ENCODE data around the gene CAVIN1.
A peak's percentile ranks its signal among the peaks of the same experiment; 100 is the strongest.

Gene CAVIN1

DNA sequence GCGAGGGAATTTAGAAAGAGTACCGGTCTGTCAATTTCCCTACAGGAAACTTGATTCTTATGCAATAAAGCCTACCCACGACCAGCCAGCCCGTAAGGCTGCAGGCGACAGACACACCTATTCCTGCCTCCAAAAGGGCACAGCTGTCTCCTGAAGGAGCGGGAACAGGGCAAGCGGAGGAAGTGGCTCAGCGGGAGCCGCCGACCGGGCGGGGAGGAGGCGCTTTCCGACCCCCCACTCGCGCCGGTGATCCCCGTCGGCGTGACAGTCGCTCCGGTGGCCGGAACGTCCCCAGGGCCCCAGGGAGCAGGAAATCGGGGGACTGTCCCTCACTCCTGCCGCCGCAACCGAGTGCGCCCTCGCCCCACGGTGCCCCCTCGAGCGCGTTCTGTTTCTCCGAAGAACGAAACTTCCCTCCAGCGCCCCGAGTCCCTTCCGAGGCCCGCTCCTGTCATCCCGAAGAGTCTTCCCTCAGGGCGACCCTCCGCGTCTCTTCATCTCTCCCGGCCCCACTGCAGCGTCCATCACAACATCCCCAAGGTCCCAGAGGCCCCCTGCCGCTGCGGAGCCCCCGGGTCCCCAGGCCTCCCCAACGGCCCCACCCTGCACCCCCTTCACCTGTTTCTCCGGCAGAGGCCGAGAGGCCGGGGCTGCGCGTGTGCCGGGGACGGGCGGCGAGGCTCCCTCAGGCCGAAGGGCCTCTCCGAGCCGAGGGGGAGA is 35.2 kb downstream of the CAVIN1 start (continued):
- TF ChIP-seq ZFP37 (tag by site-specific recombination; IDR thresholded peaks at IDR 0.05) = no peak
- no peak for TF ChIP-seq ZNF239 (tag by site-specific recombination; IDR thresholded peaks at IDR 0.05)
- no peak for TF ChIP-seq ZNF324 (tag by site-specific recombination; IDR thresholded peaks at IDR 0.05)
- no peak for TF ChIP-seq ZNF350 (tag by site-specific recombination; IDR thresholded peaks at IDR 0.05)
- no peak for TF ChIP-seq ZNF626 (tag by site-specific recombination; IDR thresholded peaks at IDR 0.05)
- TF ChIP-seq, protein P1, sequence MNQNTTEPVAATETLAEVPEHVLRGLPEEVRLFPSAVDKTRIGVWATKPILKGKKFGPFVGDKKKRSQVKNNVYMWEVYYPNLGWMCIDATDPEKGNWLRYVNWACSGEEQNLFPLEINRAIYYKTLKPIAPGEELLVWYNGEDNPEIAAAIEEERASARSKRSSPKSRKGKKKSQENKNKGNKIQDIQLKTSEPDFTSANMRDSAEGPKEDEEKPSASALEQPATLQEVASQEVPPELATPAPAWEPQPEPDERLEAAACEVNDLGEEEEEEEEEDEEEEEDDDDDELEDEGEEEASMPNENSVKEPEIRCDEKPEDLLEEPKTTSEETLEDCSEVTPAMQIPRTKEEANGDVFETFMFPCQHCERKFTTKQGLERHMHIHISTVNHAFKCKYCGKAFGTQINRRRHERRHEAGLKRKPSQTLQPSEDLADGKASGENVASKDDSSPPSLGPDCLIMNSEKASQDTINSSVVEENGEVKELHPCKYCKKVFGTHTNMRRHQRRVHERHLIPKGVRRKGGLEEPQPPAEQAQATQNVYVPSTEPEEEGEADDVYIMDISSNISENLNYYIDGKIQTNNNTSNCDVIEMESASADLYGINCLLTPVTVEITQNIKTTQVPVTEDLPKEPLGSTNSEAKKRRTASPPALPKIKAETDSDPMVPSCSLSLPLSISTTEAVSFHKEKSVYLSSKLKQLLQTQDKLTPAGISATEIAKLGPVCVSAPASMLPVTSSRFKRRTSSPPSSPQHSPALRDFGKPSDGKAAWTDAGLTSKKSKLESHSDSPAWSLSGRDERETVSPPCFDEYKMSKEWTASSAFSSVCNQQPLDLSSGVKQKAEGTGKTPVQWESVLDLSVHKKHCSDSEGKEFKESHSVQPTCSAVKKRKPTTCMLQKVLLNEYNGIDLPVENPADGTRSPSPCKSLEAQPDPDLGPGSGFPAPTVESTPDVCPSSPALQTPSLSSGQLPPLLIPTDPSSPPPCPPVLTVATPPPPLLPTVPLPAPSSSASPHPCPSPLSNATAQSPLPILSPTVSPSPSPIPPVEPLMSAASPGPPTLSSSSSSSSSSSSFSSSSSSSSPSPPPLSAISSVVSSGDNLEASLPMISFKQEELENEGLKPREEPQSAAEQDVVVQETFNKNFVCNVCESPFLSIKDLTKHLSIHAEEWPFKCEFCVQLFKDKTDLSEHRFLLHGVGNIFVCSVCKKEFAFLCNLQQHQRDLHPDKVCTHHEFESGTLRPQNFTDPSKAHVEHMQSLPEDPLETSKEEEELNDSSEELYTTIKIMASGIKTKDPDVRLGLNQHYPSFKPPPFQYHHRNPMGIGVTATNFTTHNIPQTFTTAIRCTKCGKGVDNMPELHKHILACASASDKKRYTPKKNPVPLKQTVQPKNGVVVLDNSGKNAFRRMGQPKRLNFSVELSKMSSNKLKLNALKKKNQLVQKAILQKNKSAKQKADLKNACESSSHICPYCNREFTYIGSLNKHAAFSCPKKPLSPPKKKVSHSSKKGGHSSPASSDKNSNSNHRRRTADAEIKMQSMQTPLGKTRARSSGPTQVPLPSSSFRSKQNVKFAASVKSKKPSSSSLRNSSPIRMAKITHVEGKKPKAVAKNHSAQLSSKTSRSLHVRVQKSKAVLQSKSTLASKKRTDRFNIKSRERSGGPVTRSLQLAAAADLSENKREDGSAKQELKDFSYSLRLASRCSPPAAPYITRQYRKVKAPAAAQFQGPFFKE (tag by site-specific recombination; IDR thresholded peaks at IDR 0.05; ENCODE audit: borderline replicate concordance) = no peak
- TF ChIP-seq ZNF544 (tag by site-specific recombination; IDR thresholded peaks at IDR 0.05) = no peak
- TF ChIP-seq ZNF549 (tag by site-specific recombination; IDR thresholded peaks at IDR 0.05) = no peak
- no peak for TF ChIP-seq ZNF530 (tag by site-specific recombination; IDR thresholded peaks at IDR 0.05; ENCODE audit: low read depth)
- TF ChIP-seq ZNF521 (tag by site-specific recombination; IDR thresholded peaks at IDR 0.05) = no peak
- TF ChIP-seq, protein P2, sequence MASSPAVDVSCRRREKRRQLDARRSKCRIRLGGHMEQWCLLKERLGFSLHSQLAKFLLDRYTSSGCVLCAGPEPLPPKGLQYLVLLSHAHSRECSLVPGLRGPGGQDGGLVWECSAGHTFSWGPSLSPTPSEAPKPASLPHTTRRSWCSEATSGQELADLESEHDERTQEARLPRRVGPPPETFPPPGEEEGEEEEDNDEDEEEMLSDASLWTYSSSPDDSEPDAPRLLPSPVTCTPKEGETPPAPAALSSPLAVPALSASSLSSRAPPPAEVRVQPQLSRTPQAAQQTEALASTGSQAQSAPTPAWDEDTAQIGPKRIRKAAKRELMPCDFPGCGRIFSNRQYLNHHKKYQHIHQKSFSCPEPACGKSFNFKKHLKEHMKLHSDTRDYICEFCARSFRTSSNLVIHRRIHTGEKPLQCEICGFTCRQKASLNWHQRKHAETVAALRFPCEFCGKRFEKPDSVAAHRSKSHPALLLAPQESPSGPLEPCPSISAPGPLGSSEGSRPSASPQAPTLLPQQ (tag by site-specific recombination; IDR thresholded peaks at IDR 0.05) = 0 out of 2 replicates have a peak, but pooled peaks have one; percentile 22
- TF ChIP-seq CTCF (tag by site-specific recombination; IDR thresholded peaks at IDR 0.05) = peak; percentile 52; the same call in 1 of the 2 replicates
- TF ChIP-seq ZBTB21 (tag by site-specific recombination; IDR thresholded peaks at IDR 0.05) = no peak
- TF ChIP-seq ZNF138 (tag by site-specific recombination; IDR thresholded peaks at IDR 0.05; ENCODE audit: borderline replicate concordance) = no peak
- no peak for TF ChIP-seq BCL11A (tag by site-specific recombination; IDR thresholded peaks at IDR 0.05; ENCODE audit: low read depth)
- no peak for TF ChIP-seq PRDM4 (tag by site-specific recombination; IDR thresholded peaks at IDR 0.05)
- TF ChIP-seq ZSCAN16 (tag by site-specific recombination; IDR thresholded peaks at IDR 0.05) = no peak
- no peak for TF ChIP-seq KLF8 (tag by site-specific recombination; IDR thresholded peaks at IDR 0.05)
- peak; percentile 38; the same call in 1 of the 2 replicates for TF ChIP-seq WT1 (tag by site-specific recombination; IDR thresholded peaks at IDR 0.05)
- TF ChIP-seq, protein P3, sequence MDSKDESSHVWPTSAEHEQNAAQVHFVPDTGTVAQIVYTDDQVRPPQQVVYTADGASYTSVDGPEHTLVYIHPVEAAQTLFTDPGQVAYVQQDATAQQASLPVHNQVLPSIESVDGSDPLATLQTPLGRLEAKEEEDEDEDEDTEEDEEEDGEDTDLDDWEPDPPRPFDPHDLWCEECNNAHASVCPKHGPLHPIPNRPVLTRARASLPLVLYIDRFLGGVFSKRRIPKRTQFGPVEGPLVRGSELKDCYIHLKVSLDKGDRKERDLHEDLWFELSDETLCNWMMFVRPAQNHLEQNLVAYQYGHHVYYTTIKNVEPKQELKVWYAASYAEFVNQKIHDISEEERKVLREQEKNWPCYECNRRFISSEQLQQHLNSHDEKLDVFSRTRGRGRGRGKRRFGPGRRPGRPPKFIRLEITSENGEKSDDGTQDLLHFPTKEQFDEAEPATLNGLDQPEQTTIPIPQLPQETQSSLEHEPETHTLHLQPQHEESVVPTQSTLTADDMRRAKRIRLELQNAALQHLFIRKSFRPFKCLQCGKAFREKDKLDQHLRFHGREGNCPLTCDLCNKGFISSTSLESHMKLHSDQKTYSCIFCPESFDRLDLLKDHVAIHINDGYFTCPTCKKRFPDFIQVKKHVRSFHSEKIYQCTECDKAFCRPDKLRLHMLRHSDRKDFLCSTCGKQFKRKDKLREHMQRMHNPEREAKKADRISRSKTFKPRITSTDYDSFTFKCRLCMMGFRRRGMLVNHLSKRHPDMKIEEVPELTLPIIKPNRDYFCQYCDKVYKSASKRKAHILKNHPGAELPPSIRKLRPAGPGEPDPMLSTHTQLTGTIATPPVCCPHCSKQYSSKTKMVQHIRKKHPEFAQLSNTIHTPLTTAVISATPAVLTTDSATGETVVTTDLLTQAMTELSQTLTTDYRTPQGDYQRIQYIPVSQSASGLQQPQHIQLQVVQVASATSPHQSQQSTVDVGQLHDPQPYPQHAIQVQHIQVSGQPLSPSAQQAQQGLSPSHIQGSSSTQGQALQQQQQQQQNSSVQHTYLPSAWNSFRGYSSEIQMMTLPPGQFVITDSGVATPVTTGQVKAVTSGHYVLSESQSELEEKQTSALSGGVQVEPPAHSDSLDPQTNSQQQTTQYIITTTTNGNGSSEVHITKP (tag by site-specific recombination; IDR thresholded peaks at IDR 0.05) = no peak
- no peak for TF ChIP-seq ZNF112 (tag by site-specific recombination; IDR thresholded peaks at IDR 0.05)
- peak; percentile 75 for TF ChIP-seq ZSCAN30 (tag by site-specific recombination; IDR thresholded peaks at IDR 0.05)
- TF ChIP-seq ZNF707 (tag by site-specific recombination; IDR thresholded peaks at IDR 0.05) = no peak

All from HEK293 (cell line).